GM23248 (cell line): ENCODE measurements around the gene SCN9A.

ENCODE experiments used
- EZH2 ChIP-seq: fragments of 200-600 bp; sonication (generic); IDR thresholded peaks from 2 replicates; pipeline ENCODE4 v1.6.1; 2018; ENCODE audit warnings: antibody characterized with exemption, mild to moderate bottlenecking; ENCODE audit not compliant: insufficient read depth, poor library complexity, severe bottlenecking
- EZH2phosphoT487 ChIP-seq: fragments of 200-600 bp; sonication (generic); IDR thresholded peaks from 2 replicates; pipeline ENCODE4 v1.6.1; 2018; ENCODE audit warnings: antibody characterized with exemption, moderate library complexity, mild to moderate bottlenecking, low read depth; ENCODE audit not compliant: insufficient read depth

GRCh38 chr2:166332106-166332505 is 43.6 kb downstream of the SCN9A start:
- no peak for TF ChIP-seq EZH2
- no peak for TF ChIP-seq EZH2phosphoT487
